GM10266 (cell line): ENCODE results near the gene SIAH3.

Experiments used
- DNase-seq: peaks from one replicate; pipeline ENCODE4 v3.0.0; 2012; ENCODE audit errors: extremely low spot score
- TF ChIP-seq, protein P1 (sequence below): IDR thresholded peaks from 2 replicates; pipeline ENCODE4 v1.5.1; 2012; ENCODE audit warnings: mild to moderate bottlenecking, low read depth; ENCODE audit not compliant: control insufficient read depth, insufficient read depth; ENCODE audit errors: missing control alignments

Gene SIAH3

DNA sequence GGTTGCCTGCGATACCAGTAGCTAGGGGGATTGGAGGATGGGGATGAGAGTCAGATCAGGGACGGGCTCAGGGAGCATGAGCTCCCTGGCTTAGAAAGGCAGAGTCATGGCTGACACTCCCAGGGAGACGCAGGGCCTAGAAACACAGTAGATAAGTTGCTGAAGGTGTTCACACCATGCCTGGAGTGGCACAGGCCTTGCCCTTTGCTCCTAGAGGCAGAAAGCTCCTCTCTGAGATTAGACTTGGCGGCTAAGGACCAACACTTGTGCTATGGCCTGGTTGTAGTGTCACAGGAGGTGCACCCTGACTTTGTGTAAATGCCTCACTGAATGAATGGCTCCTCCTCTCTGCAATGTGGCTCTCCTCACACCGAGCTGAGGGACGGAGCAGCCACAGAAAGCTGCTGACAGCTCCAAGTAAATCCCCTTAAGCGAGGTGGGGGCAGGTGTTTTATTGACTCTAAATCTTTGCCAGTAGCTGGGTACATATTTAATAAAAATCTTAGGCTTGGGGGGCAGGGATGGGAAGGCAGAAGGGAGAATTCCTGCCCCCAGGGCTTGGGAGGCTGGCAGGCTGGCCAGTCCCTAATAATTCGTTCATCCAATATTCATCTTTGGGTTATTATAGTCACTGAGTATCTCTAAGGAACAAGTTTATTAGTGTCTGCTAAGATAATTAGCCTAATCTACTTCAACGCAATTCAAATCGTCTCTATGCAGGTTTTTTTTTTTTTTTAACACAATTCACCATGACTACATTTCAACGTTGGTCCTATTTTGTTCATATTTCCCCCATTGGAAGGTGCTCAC is 54.9 kb downstream of the SIAH3 start:
- DNase-seq: no peak
- TF ChIP-seq, protein P1, sequence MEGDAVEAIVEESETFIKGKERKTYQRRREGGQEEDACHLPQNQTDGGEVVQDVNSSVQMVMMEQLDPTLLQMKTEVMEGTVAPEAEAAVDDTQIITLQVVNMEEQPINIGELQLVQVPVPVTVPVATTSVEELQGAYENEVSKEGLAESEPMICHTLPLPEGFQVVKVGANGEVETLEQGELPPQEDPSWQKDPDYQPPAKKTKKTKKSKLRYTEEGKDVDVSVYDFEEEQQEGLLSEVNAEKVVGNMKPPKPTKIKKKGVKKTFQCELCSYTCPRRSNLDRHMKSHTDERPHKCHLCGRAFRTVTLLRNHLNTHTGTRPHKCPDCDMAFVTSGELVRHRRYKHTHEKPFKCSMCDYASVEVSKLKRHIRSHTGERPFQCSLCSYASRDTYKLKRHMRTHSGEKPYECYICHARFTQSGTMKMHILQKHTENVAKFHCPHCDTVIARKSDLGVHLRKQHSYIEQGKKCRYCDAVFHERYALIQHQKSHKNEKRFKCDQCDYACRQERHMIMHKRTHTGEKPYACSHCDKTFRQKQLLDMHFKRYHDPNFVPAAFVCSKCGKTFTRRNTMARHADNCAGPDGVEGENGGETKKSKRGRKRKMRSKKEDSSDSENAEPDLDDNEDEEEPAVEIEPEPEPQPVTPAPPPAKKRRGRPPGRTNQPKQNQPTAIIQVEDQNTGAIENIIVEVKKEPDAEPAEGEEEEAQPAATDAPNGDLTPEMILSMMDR: no peak

DNA sequence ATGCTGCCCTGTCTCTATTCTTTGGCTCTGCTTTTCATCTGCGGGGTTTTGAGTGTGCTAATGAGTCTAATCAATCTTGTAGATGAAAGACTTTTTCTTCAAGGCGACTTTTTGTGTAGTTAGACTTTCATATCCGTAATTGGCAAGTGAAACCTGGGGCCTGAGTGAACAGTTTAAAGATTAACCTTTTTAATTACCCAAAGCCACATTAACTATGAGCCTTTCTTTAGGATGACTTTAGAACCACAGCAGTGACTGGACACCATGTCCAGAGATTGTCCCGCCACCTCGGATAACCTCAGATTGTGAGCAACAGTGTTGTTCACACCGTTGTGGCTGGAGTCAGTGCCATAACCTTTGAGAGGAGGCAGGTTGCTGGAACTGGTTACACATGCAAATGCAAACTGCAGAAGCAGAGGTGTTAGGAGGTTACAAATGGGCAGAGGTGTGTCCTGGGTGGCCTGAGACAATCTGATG is 58.7 kb downstream of the SIAH3 start:
- DNase-seq: no peak
- TF ChIP-seq, protein P1: no peak

DNA sequence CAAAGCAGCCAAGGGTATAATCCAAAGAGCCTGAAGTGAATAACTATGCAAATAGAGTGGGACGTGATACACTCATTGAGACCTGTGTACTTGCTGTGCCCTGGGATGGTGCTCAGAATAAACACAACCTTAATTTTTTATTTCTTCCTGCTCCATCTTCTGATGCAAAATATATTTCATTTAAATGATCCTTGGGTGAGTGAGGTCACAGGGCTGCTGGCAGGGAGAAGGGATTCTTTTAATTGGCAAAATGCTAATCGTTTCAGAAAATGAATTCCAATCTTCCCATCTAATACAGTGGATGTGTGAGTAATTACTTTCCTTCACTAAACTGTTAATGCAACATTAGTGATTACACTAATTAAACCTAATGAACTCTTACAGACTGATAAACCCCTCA is 63.5 kb downstream of the SIAH3 start:
- TF ChIP-seq, protein P1: no peak

DNA sequence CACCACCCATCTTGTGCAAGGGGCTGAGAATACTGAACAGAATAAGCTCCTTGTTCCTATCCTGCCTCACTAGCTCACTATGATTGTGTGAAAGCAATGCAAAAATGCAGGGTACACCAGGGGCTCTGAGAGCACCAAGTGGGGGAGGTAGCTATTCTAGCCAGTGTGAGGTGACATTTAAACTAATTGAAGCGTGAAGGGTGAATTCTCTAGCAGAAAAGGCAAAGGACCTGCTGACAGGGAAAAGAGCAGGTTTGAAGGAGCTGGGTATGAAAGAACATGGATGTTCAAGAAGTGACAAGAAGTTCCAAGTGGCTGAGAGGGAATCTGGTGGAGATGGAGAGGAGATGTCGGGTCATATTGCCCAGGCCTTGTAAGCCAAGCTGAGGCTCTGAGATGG is 64.2 kb downstream of the SIAH3 start:
- no peak for DNase-seq
- TF ChIP-seq, protein P1: no peak

More for the DNA sequence above, 63.5 kb downstream of the SIAH3 start:
- DNase-seq: no peak

DNA sequence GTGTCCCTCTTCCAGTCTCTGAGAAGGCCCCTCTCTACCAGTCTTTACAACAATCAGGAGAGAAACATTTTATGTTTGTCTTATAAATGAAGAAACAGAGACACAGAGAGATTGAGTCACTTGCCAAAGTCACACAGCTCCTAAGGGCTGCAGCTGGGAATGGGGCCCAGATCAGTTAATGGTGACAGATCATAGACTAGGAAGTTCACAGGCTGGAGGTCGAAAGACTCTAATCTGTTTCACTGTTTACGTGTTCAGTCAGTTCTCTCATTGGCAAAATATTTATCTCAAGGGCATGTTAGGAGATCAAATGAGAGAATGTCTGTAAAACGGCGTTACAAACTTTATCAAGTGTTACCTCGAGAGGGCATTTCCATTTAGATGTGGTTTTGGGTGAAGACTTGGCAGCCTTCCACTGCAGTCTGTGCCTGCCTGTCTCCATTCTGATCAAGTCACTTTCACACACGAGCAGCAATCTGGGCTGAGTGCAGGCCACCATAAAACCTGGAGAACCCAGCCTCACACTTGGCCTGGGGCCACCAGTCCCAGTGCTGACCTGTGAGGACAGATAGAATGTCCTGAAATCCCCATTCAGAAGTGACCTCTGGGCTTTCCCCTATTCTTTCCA is 65.1 kb downstream of the SIAH3 start:
- TF ChIP-seq, protein P1: no peak
- no peak for DNase-seq

DNA sequence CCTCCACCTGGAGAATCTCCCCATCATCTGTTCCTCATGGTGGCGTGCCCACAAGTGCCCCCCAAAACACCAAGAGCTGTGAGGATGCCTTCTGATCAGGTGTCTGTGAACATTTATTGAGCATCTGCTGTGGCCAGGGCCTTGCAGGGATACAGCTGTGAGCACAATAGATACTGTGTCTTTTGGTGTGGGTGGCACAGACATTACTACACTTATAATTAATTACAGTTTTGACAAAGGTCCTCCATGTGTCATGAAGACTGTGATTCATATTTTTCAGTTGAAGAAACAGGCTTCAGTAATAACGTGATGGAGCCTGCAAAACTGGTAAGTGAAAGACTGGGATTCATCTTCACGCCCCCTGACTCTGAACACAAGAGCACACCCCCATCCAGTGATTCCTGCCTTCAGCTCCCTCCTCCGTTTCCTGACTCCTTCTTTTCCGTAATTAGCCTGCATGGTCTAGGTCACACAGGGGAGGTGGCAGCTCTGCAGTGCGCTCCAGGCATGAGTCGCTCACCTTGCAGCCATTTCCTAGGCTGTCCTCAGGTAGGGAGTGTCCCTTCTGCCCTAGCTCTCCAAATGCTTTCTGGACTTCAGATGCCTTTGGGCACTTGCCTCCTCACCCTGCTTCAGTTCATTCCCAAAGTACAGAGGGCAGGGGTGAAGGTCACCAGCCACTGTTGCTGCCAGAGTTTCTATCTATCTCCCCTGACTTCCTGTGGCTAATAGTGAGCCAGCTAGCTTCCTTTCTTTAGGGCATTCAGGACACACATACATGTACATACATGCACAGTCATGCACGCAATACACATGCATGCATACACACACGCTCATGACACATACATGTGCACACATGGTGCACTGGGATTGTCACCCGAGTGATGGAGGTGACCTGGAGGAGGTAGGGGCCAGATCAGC is 66.5 kb downstream of the SIAH3 start:
- TF ChIP-seq, protein P1: no peak
- DNase-seq: no peak
